Panc1 (cell line): ENCODE results near the gene DOCK3. TPM values are rescaled to one million over a fixed set of nuclear protein-coding genes. Genes with fewer than 3 reads are reported as not detected.
A peak's percentile ranks its signal among the peaks of the same experiment; 100 is the strongest.

Experiments used
- ATAC-seq: fragments of 200-7000 bp; cut with Tn5 transposase; 2 replicates; pipeline ENCODE4 v1.9.1; 2020; ENCODE audit warnings: mild to moderate bottlenecking, moderate library complexity
- BruUV-seq: library from RNA; stranded (reverse); fragments of 400-500 nt; replicated peaks from 2 replicates; lab custom pipeline; 2021; lab: Mats Ljungman, UMichigan
- CTCF ChIA-PET: fragments of 300-600 bp; sonication (Branson Sonifier 250); formaldehyde crosslinking; loops from one replicate; lab custom pipeline; 2022; ENCODE audit warnings: antibody characterized with exemption; lab: Charles Lee
- POLR2A ChIA-PET: fragments of 300-600 bp; sonication (Branson Sonifier 250); formaldehyde crosslinking; loops from one replicate; lab custom pipeline; 2022; ENCODE audit warnings: antibody characterized with exemption; lab: Charles Lee
- DNase-seq: peaks from one replicate; pipeline ENCODE4 v3.0.0-alpha.2; 2010; ENCODE audit warnings: low read depth, low spot score
- H3K27ac ChIP-seq: 2 replicates; pipeline ENCODE4 v1.5.1; 2011; ENCODE audit warnings: mild to moderate bottlenecking, low read length, inconsistent platforms
- H3K27me3 ChIP-seq: fragments of 200-500 bp; sonication (Bioruptor generic); 2 replicates; pipeline ENCODE4 v1.6.0; 2014; ENCODE audit warnings: low read length, inconsistent platforms; ENCODE audit not compliant: control insufficient read depth, insufficient read depth
- H3K36me3 ChIP-seq: fragments of 200-500 bp; sonication (Bioruptor generic); 2 replicates; pipeline ENCODE4 v1.5.1; 2014; ENCODE audit warnings: inconsistent platforms, mild to moderate bottlenecking, low read length, moderate library complexity; ENCODE audit not compliant: control insufficient read depth, insufficient read depth
- H3K4me1 ChIP-seq: 2 replicates; pipeline ENCODE4 v1.5.1; 2011; ENCODE audit warnings: inconsistent platforms, mild to moderate bottlenecking, low read length, moderate library complexity; ENCODE audit not compliant: control insufficient read depth, insufficient read depth
- H3K4me3 ChIP-seq, 2 experiments: 2 replicates each; pipeline ENCODE4 v1.5.1; 2011 to 2012; ENCODE audit warnings: low read depth in 2 of 2, low read length in 2 of 2, mild to moderate bottlenecking in 2 of 2, inconsistent platforms in 1 of 2, moderate library complexity in 1 of 2
- H3K9me3 ChIP-seq: fragments of 200-500 bp; sonication (Bioruptor generic); 2 replicates; pipeline ENCODE4 v1.5.1; 2014; ENCODE audit warnings: low read depth, mild to moderate bottlenecking, inconsistent platforms, low read length, moderate library complexity; ENCODE audit not compliant: control insufficient read depth, insufficient read depth
- CTCF ChIP-seq: fragments of 450-650 bp; IDR thresholded peaks from 2 replicates; pipeline ENCODE4 v1.5.1; 2017; ENCODE audit warnings: mild to moderate bottlenecking
- POLR2AphosphoS5 ChIP-seq: IDR thresholded peaks from 2 replicates; pipeline ENCODE4 v1.6.1; 2012; ENCODE audit warnings: mild to moderate bottlenecking, low read depth, low read length, moderate library complexity
- SIN3A ChIP-seq: IDR thresholded peaks from 2 replicates; pipeline ENCODE4 v1.6.1; 2012; ENCODE audit warnings: low read depth, mild to moderate bottlenecking, low read length, moderate library complexity, borderline replicate concordance; ENCODE audit not compliant: insufficient read depth
- TCF7L2 ChIP-seq: IDR thresholded peaks from 2 replicates; pipeline ENCODE4 v1.6.1; 2011; ENCODE audit warnings: mild to moderate bottlenecking, low read depth, low read length, inconsistent platforms
- in situ Hi-C: cut with HindIII; loops from 2 replicates; pipeline ENCODE4 v1.10.0; 2016; ENCODE audit warnings: low sequenced_read_pairs, low pct_unique_long_range_greater_than_20kb
- intact Hi-C: fragments of 100-400 bp; cut with micrococcal nuclease; formaldehyde crosslinking; loops from one replicate; pipeline ENCODE4 v1.10.0; 2022; ENCODE audit not compliant: unreplicated experiment
- total RNA-seq: library from RNA; stranded (reverse); gene quantifications from one replicate; pipeline ENCODE4 v1.2.1, GENCODE V29; 2021; ENCODE audit not compliant: unreplicated experiment
- TF ChIP-seq, protein P1 (sequence below), 2 experiments: IDR thresholded peaks; 2 replicates each; pipeline ENCODE4 v1.6.1; 2011 to 2012; ENCODE audit warnings: low read depth in 2 of 2, control low read depth in 1 of 2, low read length in 1 of 2, mild to moderate bottlenecking in 1 of 2, moderate library complexity in 1 of 2; ENCODE audit not compliant: insufficient read depth in 1 of 2

The DOCK3 gene
- total RNA-seq, 1 experiment from 2014 or later: 0.21 TPM

DNA sequence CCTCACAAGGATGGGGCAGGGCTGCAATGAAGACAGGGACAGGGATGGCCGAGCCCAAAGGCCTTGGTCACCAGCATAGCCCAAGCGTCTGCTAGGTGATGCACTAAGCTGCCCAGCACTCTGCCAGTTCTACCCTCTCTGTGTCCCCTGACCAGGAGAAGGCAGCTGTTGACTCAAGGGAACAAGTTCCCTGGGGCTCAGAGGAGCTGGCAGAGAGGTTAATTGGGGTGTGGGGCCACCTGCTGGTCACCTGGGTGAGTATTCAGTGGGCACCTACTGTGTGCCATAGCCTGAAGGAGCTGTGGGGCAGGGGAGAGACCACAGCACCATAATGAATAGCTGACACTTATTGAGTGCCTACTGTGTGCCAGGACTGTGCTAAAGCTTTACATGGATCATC is 22.0 kb upstream of the DOCK3 start:
- no peak overlapping the region for H3K27ac ChIP-seq
- no peaks in the 10 kb centered on the region for H3K27me3 ChIP-seq
- TF ChIP-seq SIN3A (no peak), CTCF (no peak; the same call in 1 of the 2 replicates), POLR2AphosphoS5 (no peak), TCF7L2 (no peak)
- TF ChIP-seq, protein P1, sequence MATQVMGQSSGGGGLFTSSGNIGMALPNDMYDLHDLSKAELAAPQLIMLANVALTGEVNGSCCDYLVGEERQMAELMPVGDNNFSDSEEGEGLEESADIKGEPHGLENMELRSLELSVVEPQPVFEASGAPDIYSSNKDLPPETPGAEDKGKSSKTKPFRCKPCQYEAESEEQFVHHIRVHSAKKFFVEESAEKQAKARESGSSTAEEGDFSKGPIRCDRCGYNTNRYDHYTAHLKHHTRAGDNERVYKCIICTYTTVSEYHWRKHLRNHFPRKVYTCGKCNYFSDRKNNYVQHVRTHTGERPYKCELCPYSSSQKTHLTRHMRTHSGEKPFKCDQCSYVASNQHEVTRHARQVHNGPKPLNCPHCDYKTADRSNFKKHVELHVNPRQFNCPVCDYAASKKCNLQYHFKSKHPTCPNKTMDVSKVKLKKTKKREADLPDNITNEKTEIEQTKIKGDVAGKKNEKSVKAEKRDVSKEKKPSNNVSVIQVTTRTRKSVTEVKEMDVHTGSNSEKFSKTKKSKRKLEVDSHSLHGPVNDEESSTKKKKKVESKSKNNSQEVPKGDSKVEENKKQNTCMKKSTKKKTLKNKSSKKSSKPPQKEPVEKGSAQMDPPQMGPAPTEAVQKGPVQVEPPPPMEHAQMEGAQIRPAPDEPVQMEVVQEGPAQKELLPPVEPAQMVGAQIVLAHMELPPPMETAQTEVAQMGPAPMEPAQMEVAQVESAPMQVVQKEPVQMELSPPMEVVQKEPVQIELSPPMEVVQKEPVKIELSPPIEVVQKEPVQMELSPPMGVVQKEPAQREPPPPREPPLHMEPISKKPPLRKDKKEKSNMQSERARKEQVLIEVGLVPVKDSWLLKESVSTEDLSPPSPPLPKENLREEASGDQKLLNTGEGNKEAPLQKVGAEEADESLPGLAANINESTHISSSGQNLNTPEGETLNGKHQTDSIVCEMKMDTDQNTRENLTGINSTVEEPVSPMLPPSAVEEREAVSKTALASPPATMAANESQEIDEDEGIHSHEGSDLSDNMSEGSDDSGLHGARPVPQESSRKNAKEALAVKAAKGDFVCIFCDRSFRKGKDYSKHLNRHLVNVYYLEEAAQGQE (IDR thresholded peaks at IDR 0.05; ENCODE audit: insufficient read depth in 1 of 2, low read depth in 2 of 2, low read length in 1 of 2): no peak
- peak; percentile 86 for ATAC-seq
- ChIA-PET CTCF (interaction anchor here (1.0 to 1.4 kb wide), 2 partner anchors 33 to 37 kb away, joined by 5 to 8 read pairs; no protein-coding TSS in a partner anchor), POLR2A (no interaction called here)
- no TSS peak for BruUV-seq
- H3K4me3 ChIP-seq: no peak overlapping the region
- no peaks in the 10 kb centered on the region for H3K4me1 ChIP-seq
- no peaks in the 10 kb centered on the region for H3K36me3 ChIP-seq
- intact Hi-C loops (loop anchor here (5.0 kb wide), 1 partner anchor 35 kb away; the partner anchor contains the start of gene MAPKAPK3), in situ Hi-C loops (no loop called here)
- no peaks in the 10 kb centered on the region for H3K9me3 ChIP-seq
- no peak for DNase-seq

GRCh38 chr3:50653937-50654595 is 20.7 kb upstream of the DOCK3 start:
- no TSS peak for BruUV-seq
- intact Hi-C loops (loop anchor here (5.0 kb wide), 1 partner anchor 37 kb away; the partner anchor contains the start of gene MAPKAPK3), in situ Hi-C loops (no loop called here)
- H3K27me3 ChIP-seq: no peaks in the 10 kb centered on the region
- ChIA-PET POLR2A (no interaction called here), CTCF (no interaction called here)
- no peaks in the 10 kb centered on the region for H3K36me3 ChIP-seq
- no peaks in the 10 kb centered on the region for H3K4me1 ChIP-seq
- H3K9me3 ChIP-seq: no peaks in the 10 kb centered on the region
- no peak overlapping the region for H3K27ac ChIP-seq
- no peak for DNase-seq
- no peak for ATAC-seq
- no peak overlapping the region for H3K4me3 ChIP-seq
- TF ChIP-seq, protein P1 (IDR thresholded peaks at IDR 0.05; ENCODE audit: insufficient read depth in 1 of 2, low read depth in 2 of 2, low read length in 1 of 2): no peak
- TF ChIP-seq SIN3A (no peak), TCF7L2 (no peak), CTCF (no peak), POLR2AphosphoS5 (no peak)
